Activated CD8-positive, alpha-beta memory T cell treated with anti-CD3 and anti-CD28 coated beads, Interleukin-2, amount 50 U/mL, for 48 hours (primary cell): ENCODE data around the gene MYADML2.
A peak's percentile ranks its signal among the peaks of the same experiment; 100 is the strongest.

Experiments
- DNase-seq: peaks from one replicate; pipeline ENCODE4 v3.0.0-alpha.2; 2020

MYADML2 gene

GRCh38 chr17:81935709-81936084, 11.3 kb downstream of the MYADML2 start:
- no peak for DNase-seq

- DNase-seq = no peak
These were observed 12.0 kb downstream of the MYADML2 start for GRCh38 chr17:81934850-81935708.

GRCh38 chr17:81934098-81934757, 12.8 kb downstream of the MYADML2 start:
- DNase-seq = no peak

- DNase-seq = no peak
These were observed 13.8 kb downstream of the MYADML2 start for GRCh38 chr17:81933178-81933699.

GRCh38 chr17:81932333-81932983, 14.6 kb downstream of the MYADML2 start:
- no peak for DNase-seq

- DNase-seq = no peak
These were observed 15.3 kb downstream of the MYADML2 start for GRCh38 chr17:81931557-81932332.

- DNase-seq = no peak
These were observed 15.9 kb downstream of the MYADML2 start for GRCh38 chr17:81931189-81931556.

GRCh38 chr17:81930142-81931125, 16.6 kb downstream of the MYADML2 start:
- DNase-seq = no peak

GRCh38 chr17:81929253-81930141, 17.5 kb downstream of the MYADML2 start:
- no peak for DNase-seq

GRCh38 chr17:81928544-81929252, 18.3 kb downstream of the MYADML2 start:
- DNase-seq = no peak

GRCh38 chr17:81927653-81928543, 19.1 kb downstream of the MYADML2 start, which contains the start of gene MAFG:
Gene MAFG (minus strand): TSS chr17:81927735. CDS start chr17:81923185, 4,550 bp downstream.
- peak; percentile 97 for DNase-seq

- peak; percentile 70 for DNase-seq
These were observed 19.8 kb downstream of the MYADML2 start for GRCh38 chr17:81927152-81927652.

- DNase-seq = peak; percentile 81
These were observed 20.4 kb downstream of the MYADML2 start for GRCh38 chr17:81926451-81927151.

- DNase-seq = no peak
These were observed 21.1 kb downstream of the MYADML2 start for GRCh38 chr17:81925860-81926450.

- no peak for DNase-seq
These were observed 22.2 kb downstream of the MYADML2 start for GRCh38 chr17:81924557-81925532.
